ENCODE data around the gene STIM1. TPM values are rescaled to one million over a fixed set of nuclear protein-coding genes. Genes with fewer than 3 reads are reported as not detected.

The STIM1 gene
- total and polyA plus RNA-seq, 10 of the 15 experiments (the other 5 are each of a cell fraction or from before 2014, with no cell fraction given): 8.6 to 57.7 (median 29.3) TPM

DNA sequence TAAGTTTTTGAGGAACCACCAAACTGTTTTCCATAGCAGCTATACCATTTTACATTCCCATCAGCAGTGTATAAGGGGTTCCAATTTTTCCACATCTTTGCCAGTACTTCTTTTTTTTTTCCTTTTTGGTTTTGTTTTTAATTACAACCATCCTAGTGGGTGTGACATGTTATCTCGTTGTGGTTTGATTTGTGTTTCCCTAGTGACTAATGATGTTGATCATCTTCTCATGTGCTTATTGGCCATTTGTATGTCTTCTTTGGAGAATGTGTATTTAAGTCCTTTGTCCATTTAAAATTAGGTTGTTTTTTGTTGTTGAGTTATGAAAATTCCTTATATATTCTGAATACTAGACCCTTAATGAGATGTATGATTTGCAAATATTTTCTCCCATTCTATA is 59.3 kb downstream of the STIM1 start:
- FAIRE-seq: no peak
- no peak overlapping the region for H3K27ac ChIP-seq (ENCODE audit: control insufficient read depth, insufficient read depth)
- WGBS (ENCODE audit: insufficient coverage, insufficient replicate concordance, low lambda C conversion rate, missing lambda C conversion rate): 0% methylated on average over 1 of the region's 1 CpG
- TF ChIP-seq TCF7 (IDR thresholded peaks at IDR 0.05; ENCODE audit: borderline replicate concordance): no peak
- TF ChIP-seq GABPA (IDR thresholded peaks at IDR 0.05; ENCODE audit: low read depth): no peak
- TF ChIP-seq ASH2L (IDR thresholded peaks at IDR 0.05; ENCODE audit: borderline replicate concordance, low read depth): no peak
- TF ChIP-seq, protein P1, sequence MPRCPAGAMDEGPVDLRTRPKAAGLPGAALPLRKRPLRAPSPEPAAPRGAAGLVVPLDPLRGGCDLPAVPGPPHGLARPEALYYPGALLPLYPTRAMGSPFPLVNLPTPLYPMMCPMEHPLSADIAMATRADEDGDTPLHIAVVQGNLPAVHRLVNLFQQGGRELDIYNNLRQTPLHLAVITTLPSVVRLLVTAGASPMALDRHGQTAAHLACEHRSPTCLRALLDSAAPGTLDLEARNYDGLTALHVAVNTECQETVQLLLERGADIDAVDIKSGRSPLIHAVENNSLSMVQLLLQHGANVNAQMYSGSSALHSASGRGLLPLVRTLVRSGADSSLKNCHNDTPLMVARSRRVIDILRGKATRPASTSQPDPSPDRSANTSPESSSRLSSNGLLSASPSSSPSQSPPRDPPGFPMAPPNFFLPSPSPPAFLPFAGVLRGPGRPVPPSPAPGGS (IDR thresholded peaks at IDR 0.05; ENCODE audit: borderline replicate concordance, insufficient read depth, low read depth, low read length, poor library complexity, severe bottlenecking): no peak
- no peak; the same call in 1 of the 2 replicates for TF ChIP-seq RUNX3 (IDR thresholded peaks at IDR 0.05; ENCODE audit: low read length)
- TF ChIP-seq, protein P2, sequence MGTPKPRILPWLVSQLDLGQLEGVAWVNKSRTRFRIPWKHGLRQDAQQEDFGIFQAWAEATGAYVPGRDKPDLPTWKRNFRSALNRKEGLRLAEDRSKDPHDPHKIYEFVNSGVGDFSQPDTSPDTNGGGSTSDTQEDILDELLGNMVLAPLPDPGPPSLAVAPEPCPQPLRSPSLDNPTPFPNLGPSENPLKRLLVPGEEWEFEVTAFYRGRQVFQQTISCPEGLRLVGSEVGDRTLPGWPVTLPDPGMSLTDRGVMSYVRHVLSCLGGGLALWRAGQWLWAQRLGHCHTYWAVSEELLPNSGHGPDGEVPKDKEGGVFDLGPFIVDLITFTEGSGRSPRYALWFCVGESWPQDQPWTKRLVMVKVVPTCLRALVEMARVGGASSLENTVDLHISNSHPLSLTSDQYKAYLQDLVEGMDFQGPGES (IDR thresholded peaks at IDR 0.05): no peak
- TF ChIP-seq ZNF207 (IDR thresholded peaks at IDR 0.05; ENCODE audit: borderline replicate concordance): no peak
- no peak for TF ChIP-seq MTA2 (IDR thresholded peaks at IDR 0.05; ENCODE audit: low read depth)
- no peak for TF ChIP-seq SPI1 (IDR thresholded peaks at IDR 0.05; ENCODE audit: borderline replicate concordance, insufficient read depth, low read depth, low read length)
- no peak for TF ChIP-seq SUPT20H (IDR thresholded peaks at IDR 0.05; ENCODE audit: borderline replicate concordance, control insufficient read depth, low read depth, low read length)
- TF ChIP-seq, protein P3, sequence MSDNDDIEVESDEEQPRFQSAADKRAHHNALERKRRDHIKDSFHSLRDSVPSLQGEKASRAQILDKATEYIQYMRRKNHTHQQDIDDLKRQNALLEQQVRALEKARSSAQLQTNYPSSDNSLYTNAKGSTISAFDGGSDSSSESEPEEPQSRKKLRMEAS (IDR thresholded peaks at IDR 0.05; ENCODE audit: low read depth, low read length): no peak
- no peak for TF ChIP-seq ESRRA (IDR thresholded peaks at IDR 0.05; ENCODE audit: low read length)
- TF ChIP-seq KLF5 (IDR thresholded peaks at IDR 0.05; ENCODE audit: partially characterized antibody): no peak
- TF ChIP-seq KAT2A (conservative IDR thresholded peaks at IDR 0.05; ENCODE audit: control insufficient read depth, low read depth, low read length): no peak
- TF ChIP-seq, protein P4, sequence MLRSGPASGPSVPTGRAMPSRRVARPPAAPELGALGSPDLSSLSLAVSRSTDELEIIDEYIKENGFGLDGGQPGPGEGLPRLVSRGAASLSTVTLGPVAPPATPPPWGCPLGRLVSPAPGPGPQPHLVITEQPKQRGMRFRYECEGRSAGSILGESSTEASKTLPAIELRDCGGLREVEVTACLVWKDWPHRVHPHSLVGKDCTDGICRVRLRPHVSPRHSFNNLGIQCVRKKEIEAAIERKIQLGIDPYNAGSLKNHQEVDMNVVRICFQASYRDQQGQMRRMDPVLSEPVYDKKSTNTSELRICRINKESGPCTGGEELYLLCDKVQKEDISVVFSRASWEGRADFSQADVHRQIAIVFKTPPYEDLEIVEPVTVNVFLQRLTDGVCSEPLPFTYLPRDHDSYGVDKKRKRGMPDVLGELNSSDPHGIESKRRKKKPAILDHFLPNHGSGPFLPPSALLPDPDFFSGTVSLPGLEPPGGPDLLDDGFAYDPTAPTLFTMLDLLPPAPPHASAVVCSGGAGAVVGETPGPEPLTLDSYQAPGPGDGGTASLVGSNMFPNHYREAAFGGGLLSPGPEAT (IDR thresholded peaks at IDR 0.05; ENCODE audit: low read depth): no peak
- TF ChIP-seq HDAC2 (IDR thresholded peaks at IDR 0.05): no peak
- TF ChIP-seq MTA3 (IDR thresholded peaks at IDR 0.05; ENCODE audit: borderline replicate concordance, low read length): no peak
- TF ChIP-seq CREM (IDR thresholded peaks at IDR 0.05; ENCODE audit: low read depth): peak; percentile 26; the same call in 1 of the 2 replicates
- TF ChIP-seq RFX5 (IDR thresholded peaks at IDR 0.05; ENCODE audit: low read depth, low read length): peak; percentile 90
- no peak for TF ChIP-seq JUNB (IDR thresholded peaks at IDR 0.05)
- no peak for TF ChIP-seq EP300 (IDR thresholded peaks at IDR 0.05; ENCODE audit: borderline replicate concordance in 1 of 2, control insufficient read depth in 1 of 2, low read depth in 2 of 2, low read length in 2 of 2)
- peak; percentile 63; the same call in 1 of the 2 replicates for TF ChIP-seq CREB1 (IDR thresholded peaks at IDR 0.05; ENCODE audit: low read depth)

More for the DNA sequence above, 59.3 kb downstream of the STIM1 start:
- POLR2A ChIA-PET: interaction anchor here (0.6 to 1.6 kb wide), 6 partner anchors 9 to 79 kb away, joined by 3 to 4 read pairs (median 4); no protein-coding TSS in a partner anchor
- peaks cover 3% of the 10 kb centered on the region for H3K4me1 ChIP-seq (ENCODE audit: control insufficient read depth, insufficient read depth, low read length)
- no peak overlapping the region for H3K4me3 ChIP-seq
- RAD21 ChIA-PET (ENCODE audit: unreplicated experiment): interaction anchor here (1.4 kb wide), 1 partner anchor 54 kb away, joined by 11 read pairs; no protein-coding TSS in a partner anchor
- H3K4me2 ChIP-seq (ENCODE audit: control insufficient read depth, insufficient read depth): no peak overlapping the region
- SMC1A ChIA-PET (ENCODE audit: uncharacterized antibody, unreplicated experiment): interaction anchor here (0.7 to 2.8 kb wide), 8 partner anchors 12 to 84 kb away, joined by 3 to 12 read pairs (median 4); partner anchors contain the start of gene STIM1
- H3K9ac ChIP-seq (ENCODE audit: control insufficient read depth, insufficient read depth, low read length): no peak overlapping the region
- peaks cover 18% of the 10 kb centered on the region for H3K79me2 ChIP-seq (ENCODE audit: control insufficient read depth, insufficient read depth, low read length)
- CTCF ChIA-PET: interaction anchor here (0.7 to 1.3 kb wide), 6 partner anchors 12 to 158 kb away, joined by 3 to 5 read pairs (median 3); no protein-coding TSS in a partner anchor
- H3K9me3 ChIP-seq (replicated peaks; ENCODE audit: control insufficient read depth, insufficient read depth, low read length): no peaks in the 10 kb centered on the region
- no TSS peak for BruUV-seq (replicated peaks)
- no peaks in the 10 kb centered on the region for H3K27me3 ChIP-seq (replicated peaks in 1 of 2; ENCODE audit: control insufficient read depth in 2 of 2, insufficient read depth in 2 of 2, low read length in 1 of 2)
- ATAC-seq: 0 out of 3 replicates have a peak, but pooled peaks have one; percentile 25
- intact Hi-C loops (cut with micrococcal nuclease; ENCODE audit: unreplicated experiment): no loop called here
- H2AFZ ChIP-seq (ENCODE audit: control insufficient read depth, low read depth, low read length): no peak overlapping the region
- no peaks in the 10 kb centered on the region for H3K36me3 ChIP-seq (ENCODE audit: control insufficient read depth in 2 of 2, insufficient read depth in 2 of 2, low read length in 1 of 2)
- H4K20me1 ChIP-seq (ENCODE audit: control insufficient read depth, insufficient read depth): no peaks in the 10 kb centered on the region
- no peak for DNase-seq (ENCODE audit: low read depth, low spot score)
- in situ Hi-C loops (cut with MboI): no loop called here

Data from GM12878 (cell line).